IPS DF 4.7 (cell line): Measurements from ENCODE around the gene TMEM231.
"Not testable (repeated sequence)": the region's sequence is repeated elsewhere in the genome, so short reads cannot be mapped to it uniquely, and the experiment has no call there.

ENCODE experiments used
- DNase-seq: peaks from one replicate; pipeline ENCODE4 v3.0.0-alpha.2; 2013; ENCODE audit warnings: low spot score; ENCODE audit errors: extremely low read depth

Gene TMEM231

DNA sequence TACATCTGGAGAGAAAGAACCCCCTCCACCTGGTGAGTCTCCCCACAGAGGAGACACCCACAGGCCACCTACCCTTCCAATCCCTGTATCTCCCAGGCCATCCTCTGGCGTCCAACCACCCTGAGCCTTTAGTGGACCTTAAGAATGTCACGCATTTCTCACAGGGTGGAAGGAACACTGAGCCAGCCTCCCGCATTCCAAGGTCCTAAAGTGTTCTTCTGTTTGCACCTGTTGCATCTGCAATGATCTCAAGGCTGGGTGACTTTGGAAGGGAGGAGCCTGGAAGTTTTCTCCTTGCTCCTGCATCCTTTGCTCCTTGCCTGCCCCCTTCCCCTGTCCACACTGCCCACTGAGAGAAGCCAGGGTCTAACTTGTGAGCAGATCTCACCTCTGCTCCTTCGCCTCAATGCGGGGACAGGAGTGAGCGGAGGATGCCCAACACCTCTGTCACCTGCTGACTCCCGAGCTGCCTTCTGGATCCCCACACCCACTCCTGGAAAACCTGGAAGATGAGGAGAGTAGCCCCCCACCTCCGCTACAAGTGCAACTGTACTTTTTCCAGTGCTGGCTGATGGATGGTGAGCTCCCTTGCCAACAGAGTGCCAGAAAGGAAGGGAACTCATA lies 23.8 kb downstream of the TMEM231 start:
- DNase-seq, result no peak

DNA sequence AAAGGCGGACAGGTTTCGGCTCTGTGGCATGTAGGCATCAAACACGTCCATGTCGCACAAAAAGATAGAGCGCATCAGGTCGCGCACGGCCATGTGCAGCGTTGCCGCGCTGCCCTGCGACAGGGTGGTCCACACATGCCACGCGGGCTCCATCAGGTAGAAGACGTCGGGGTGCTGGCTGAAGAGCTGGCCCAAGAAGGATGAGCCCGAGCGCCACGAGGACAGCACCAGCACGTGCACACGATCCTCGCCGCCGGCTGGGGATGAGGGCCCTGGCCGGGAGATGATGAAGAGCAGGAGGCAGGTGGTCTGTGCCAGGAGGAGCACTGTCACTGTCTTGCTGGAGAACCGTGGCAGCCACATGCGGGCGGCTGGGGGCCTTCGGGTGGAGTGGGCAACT lies 26.1 kb downstream of the TMEM231 start:
- DNase-seq, result no peak

DNA sequence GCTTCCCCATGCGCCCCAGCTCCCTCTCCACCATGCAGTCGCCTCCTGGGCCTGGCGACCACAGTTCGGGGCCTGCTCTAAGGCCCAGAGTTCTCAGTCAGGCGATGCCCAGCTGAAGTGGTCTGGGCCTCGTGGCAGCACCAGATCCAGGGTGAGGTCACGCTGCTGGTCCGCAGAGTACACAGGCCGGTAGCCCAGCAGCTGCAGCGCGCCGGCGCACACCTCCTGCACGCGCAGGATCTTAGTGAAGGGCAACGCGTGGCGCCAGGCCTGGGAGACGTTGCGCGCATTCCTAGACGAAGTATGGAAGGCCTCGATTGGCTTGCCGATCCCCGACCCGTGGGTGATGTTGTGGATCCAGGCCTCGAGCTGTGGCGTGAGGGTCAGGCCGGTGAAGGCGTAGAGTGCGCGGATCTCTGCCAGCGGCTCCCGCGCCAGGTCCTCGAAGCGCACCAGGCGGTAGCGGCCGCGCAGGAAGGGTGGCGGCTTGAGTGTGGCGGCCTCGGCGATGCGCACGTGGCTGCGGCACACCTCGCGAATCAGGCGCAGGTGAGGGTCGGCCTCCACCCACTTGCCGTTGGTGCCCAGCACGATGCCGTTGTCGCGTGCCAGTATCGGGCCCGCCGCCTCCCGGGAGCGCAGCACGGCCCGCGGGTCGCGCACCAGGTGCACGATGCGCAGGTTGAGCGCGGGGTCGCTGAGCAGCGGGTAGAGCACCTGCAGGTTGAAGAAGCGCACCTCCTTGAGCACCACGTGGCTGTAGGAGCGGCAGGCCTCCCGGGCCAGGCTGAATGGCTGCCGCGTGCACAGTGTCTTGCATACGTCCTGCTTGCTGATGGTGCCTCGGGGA lies 26.8 kb downstream of the TMEM231 start:
- no peak for DNase-seq

DNA sequence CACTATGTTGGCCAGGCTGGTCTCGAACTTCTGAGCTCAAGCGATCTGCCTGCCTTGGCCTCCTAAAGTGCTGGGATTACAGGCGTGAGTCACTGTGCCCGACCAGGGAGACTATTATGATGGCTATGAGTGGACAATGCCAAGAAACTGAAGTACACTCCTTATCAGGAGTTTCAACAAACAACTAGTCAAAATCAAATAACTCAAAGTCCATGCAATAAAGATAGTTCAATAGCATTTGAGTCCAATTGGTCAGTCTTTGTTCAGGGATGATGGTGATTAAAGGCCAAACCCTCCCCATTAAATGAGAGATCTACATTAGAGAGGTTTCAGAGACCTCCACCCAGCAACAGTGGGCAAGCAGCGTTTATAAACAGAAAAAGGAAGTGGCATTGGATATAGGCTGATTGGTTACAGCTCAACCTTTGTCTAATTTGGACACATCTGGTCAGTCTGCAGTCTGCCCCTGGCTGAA lies 28.2 kb downstream of the TMEM231 start:
- DNase-seq, result no peak

DNA sequence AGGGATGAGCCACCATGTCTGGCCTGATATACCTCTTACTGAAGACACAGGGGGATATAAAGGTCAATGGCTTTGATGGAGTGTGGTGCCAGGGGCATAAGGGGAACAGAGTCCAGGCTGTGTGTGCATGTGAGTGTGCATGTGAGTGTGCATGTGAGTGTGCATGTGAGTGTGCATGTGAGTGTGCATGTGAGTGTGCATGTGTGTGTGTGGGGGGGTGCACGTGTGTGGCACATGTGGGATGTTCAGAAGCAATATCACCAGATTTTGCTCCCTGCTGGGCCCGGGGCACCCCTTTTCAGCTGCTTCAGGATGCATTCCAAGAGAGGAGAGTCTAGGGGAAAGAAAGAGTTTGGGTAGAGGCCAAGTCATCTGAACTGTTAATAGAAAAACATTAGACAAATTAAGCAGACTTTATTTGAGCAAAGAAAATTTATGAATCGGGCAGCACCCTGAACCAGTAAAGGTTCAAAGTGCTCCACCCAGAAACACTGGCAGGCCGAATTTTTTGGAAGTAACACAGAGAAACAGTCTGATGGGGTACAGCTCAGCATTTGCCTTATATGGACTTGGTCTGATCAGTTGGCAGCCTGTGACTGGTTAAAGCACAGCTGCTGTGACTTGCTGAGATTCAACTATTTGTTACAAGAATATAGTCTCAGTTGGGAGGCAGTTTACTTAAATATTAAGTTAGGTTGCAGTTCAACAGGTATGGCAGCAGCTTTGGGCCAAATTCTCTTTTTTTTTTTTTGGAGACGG lies 29.8 kb downstream of the TMEM231 start:
- DNase-seq, result no peak

DNA sequence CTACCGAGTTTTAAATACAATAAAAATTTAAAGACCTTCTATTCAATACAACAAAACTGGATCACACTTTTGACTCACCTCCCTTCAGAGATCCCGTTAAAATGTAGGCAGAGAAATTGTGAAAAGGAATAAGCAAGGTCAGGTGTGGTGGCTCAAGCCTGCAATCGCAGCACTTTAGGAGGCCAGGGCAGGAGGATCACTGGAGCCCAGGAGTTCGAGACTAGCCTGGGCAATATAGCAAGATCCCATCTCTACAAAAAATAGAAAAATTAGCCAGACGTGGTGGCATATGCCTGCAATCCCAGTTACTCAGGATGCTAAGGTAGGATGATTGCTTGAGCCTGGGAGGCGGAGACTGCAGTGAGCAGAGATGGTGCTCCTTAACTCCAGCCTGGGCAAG lies 36.9 kb downstream of the TMEM231 start:
- no peak for DNase-seq

DNA sequence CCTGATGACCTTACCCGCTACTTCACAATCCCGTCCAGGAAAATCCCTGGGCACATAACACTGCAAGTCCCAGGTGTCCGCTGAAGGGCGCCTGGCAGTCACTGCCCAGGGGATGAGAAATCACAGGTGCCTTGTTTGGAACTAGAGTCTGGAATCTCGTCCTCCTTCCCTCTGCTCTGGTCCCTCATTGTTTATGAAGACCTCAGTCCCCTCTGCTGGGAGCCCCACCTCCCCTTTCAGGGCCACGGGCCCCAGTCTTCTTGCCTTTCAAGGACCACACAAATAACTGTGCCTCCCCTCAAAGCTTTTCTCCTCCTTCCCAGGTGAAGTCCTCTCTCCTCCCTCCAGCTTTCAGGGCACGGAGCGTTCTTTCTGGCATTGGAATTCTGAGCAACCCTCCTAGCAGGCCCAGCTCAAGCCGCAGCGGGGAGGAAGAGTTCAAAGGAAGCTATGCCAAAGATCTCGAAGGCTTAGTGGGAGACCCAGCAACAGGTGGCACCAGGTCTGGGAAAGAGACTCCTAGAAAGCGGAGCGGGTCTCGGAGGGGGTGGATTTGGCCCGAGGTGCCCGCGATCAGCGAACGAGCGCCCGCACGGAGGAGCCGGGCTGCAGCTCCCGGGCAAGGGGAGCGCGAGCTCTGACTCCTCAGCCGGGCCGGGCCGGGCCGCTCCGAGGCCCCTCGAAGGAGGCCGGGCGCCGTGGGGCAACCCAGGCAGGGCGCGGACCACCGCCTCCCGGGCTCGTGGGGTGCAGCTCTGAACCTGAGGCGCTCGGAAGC lies 39.7 kb downstream of the TMEM231 start:
- DNase-seq, result not testable (repeated sequence)

DNA sequence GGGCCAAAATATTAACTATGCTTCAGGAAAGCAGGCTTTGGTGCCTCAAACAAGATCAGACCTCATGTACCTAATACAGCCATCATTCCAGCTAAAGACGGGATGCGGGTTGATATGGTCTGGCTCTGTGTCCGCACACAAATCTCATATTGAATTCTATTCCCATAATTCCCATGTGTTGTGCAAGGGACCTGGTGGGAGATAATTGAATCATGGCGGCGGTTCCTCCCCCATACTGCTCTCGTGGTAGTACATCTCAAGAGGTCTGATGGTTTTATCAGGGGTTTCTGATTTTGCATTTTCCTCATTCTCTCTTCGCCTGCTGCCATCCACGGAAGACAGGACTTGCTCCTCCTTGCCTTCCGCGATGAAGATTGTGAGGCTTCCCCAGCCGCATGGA lies 41.8 kb downstream of the TMEM231 start:
- DNase-seq, result no peak

DNA sequence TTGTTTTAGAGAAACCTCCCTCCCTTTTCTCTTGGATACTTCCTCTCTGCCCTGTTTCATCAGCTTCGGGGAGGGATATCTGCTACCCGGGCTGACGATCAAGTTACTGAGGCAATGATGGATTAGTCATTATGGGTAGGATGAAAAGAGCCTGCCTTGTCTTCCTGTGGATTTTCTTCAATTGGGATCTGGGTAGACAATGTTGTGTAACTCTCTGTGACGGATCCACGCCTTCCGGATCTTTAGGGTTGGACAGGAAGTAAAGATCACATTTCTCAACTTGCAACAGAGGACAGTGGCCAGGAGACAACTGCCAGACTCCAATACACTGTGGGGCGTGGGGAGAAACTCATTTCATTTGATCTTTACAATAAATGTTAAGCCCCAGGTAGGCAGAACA lies 49.5 kb downstream of the TMEM231 start:
- no peak for DNase-seq

DNA sequence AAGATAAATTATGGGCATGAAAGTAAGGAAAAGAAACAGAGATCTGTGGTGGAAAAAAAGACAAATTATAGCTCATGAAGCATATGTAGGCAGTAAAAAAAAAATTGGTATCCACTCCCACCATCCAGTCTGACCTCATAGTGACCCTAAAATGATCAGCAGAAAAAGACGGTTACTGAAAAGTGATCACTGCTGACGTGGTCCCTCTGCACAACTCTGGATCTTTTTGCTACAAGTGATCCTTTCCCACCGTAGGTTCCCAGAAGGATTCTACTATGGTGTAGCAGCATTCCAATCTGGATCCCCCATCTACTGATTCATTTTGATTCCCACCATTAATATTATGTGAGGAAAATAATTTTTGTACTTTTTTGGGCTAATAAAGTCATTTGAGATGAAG lies 49.9 kb downstream of the TMEM231 start:
- no peak for DNase-seq

DNA sequence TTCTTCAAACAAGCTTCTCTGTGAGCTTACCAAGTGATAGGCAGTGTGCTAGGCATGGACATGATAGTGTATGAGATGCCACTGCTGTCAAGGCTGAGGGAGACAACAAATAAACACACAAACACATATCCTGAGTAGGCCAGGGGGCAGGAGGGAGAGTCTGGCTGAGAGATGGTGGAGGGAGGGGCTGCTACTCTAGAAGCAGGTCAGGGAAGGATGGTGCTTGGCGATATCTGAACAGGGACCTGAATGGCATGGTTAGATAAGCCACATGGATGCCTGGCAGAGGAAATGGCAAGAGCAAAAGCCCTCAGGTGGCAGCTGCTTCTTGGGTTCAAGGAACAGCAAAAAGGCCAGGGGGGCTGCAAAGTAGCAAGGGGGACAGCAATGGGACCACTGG lies 52.3 kb downstream of the TMEM231 start:
- no peak for DNase-seq

DNA sequence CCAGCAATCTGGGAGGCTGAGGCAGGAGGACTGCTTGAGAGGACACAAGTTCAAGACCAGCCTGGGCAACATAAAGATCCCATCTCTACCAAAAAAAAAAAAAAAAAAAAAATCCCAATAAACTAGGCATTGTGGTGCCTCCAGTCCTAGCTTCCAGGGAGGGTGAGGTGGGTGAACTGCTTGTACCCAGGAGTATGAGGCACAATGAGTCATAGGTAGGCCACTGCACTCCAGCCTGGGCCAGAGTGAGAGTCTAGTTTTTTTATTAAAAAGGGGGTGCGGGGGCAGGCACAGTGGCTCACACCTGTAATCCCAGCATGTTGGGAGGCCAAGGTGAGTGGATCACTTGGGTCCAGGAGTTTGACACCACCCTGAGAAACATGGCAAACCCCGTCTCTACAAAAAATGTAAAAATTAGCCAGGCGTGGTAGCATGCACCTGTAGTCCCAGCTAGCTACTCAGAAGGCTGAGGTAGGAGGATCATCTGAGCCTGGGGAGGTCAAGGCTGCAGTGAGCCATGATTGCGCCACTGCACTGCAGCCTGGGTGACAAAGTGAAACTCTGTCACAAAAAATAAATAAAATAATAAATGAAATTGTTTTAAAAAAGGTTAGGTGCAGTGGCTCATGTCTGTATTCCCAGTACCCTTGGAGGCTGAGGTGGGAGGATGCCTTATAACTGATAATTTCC lies 53.0 kb downstream of the TMEM231 start:
- DNase-seq, result no peak

DNA sequence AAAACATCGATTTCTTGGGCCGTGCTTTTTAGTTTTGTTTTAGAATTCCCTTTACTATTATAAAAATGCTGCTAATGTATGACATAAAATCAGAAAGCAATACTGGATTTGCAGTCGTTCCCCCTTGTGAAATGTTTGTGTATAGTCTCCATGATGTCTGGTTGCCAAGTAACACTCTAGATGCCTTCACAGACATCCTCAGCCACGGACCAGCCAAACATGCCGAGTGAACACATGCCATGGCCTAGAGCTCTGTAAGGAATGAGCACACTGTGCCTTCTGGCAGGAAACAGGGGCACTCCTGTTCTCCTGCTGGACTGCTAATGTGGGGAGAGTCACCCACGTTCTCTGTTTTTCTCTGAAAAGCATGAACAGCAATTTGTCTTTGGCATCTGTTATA lies 54.2 kb downstream of the TMEM231 start:
- DNase-seq, result not testable (repeated sequence)

DNA sequence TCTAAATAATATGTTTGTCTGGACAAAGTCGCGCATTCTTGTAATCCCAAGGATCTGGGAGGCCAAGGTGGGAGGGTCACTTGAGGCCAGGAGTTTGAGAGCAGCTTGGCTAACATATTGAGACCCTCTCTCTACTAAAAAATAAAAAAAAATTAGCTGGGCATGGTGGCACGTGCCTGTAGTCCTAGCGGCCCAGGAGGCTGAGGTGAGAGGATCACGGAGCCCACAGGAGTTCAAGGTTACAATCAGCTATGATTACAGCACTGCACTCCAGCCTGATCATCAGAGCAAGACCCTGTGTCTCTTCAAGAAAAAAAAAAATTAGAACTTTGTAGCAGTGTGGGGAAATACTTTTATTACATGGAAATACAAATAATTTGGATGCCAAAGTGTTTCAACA lies 54.7 kb downstream of the TMEM231 start:
- no peak for DNase-seq

DNA sequence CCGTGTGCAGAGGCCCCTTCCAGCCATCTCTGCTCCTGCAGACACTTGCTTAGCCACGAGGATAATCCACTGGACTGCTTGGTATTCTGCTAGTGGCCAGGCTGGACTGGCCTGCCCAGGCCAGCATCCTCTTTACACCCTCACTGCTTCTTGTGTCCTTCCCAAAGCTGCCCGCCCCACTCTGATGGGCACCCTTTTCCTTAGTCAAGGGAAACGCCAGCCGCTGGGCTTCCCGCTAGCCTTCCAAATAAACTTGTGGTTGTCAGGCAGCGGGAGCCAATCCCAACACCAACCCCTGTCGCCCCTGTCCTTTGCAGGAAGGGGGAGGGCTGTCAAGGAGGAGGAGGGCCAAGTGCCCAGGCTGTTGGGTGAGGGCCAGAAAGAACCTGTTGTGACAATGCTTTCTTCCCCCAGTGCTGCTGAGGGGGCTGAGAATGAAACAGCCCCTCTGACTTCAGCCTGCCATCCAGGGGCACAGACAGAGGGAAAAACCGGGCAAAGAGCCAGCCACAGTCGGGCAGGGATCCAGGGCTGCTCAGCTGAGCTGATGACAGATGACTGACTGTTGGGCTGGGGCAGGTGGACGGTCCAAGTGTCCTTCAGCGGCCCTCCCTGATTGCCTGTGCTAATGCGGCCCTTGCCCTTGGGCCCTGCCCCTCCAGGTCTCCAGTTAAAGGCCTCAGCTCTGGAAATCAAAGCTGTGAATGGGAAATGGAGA lies 57.3 kb downstream of the TMEM231 start:
- DNase-seq, result not testable (repeated sequence)

DNA sequence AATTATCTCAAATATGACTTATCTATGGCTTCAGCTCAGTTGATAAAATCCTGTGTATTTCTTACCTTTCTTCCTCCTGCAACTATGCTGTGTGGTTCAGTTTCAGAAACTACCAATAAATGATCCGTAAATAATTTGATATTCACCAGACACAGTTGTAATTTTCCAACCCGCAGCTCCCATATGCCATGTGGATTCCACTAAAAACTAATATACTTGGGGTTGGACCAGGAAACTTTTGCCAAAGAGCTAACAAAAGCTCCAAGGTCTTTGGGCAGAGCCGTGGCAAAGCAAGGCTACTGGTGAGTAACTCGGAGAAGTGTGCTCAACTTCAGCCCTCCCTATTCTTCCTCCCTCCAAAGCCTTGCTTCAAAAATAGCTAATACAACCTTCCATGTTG lies 58.5 kb downstream of the TMEM231 start:
- DNase-seq, result no peak

DNA sequence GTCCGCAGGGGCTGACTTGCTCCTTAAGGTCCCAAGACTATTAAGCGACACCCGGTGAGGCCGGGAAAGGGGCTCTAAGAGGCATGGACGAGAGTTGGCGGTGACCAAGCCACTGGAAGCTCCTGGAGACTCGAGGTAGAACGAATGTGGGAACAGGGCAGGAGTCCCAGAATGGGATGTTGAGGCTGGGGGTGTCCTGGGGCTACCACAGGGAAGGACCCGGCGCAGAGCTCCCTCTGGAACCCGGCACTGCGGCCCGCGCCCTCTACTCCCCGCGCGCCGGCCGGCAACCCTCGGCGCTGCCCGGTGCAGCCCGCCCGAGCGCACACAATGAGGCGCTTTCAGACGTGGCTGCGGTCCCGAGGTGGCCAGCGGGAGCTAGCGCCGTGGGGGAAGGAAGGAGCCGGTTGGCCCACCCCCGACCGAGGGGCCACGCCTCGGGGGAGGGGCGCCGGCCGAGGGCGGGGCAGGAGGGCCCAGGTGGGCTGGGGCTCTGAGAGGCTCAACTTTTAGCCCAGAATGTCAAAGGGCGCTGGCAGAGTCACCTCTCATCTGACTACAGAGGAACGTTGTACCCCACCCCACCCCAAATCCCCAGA lies 60.9 kb downstream of the TMEM231 start, which contains the start of gene CHST6:
Gene CHST6 (minus strand): TSS at position 366 of the 599 bp plus-strand sequence. CDS start 15,613 bp downstream, outside the sequence.
- DNase-seq, result no peak

DNA sequence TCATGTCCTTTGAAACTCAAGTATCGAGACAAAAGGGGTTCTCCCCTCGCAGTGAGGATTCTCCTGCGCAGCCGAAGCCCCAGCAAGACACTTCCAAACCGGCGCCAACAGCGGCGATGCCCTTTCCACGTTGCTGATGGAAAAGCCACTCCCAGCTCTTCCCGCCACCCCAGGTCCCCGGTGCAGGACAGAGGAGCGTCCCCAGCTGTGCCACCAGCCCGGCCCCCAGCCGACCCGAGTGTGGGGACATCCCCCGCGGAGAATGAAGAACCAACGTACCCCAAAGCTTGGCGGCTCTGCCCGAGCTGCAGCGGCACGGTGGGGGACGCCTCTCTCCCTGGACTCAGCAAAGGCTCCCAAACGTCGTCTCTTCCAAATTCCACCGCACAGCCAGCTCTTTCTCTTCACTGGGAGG lies 61.4 kb downstream of the TMEM231 start:
- DNase-seq, result no peak

DNA sequence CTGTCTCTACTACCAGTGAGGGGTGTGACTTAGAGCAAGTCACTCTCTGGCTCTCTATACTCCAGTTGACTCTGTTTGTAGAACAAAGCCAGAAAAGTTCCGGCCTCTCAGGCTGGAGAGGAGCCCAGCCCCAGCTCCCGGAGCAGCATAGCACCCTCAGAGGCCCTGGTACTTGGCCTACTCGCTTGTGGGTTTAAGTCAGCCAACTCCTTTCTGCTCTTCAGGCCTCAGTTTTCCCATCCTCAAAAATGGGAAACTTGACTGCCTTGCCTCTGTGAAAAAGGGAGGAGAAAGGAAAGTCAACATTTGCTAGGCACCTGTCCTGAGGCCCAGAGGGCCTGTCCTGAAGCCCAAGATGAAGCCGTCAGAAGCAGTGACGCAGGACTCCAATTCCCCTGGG lies 61.9 kb downstream of the TMEM231 start:
- no peak for DNase-seq

DNA sequence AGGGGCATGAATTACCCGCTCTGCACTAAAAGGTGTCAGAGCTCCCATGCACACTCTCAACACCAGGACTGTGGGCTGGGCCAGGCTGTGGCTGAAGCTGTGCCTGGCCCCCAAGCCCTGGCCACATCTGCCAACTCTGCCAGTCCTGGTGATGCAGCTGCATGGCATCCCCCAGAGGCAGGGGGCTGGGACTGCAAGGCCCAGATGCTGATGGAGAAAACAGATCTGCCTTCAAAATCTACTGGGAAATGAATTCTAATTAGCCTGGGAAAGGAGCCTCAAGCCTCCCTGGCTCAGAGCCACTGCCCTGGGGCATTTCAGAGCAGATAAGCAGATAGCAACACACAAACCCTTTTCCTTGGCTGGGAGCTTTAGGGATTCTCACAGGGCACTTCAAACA lies 64.2 kb downstream of the TMEM231 start:
- DNase-seq, result no peak
